ENCODE measurements around the gene OR51D1. TPM values are rescaled to one million over a fixed set of nuclear protein-coding genes. Genes with fewer than 3 reads are reported as not detected.

Gene OR51D1
- total RNA-seq, 1 experiment from 2014 or later = not detected

DNA sequence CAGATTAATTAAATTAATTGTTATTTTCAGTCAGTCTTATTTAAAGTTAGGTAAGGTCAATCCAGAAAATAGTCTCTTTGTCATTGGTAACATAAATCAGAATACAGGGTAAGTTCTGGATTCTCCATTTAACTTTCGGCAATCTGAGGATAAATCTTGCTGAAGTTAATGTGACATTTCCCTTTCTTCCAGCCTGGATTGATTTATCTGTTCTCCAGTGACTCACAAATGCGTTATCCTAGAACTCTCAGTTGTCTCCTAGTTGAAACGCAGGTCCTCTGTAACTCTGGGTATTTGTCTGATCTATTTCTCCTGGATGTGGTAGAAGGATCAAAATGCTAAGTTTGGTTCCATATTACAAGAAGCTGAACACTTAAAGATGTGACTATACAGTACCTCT lies 27.5 kb downstream of the OR51D1 start:
- H4K5ac ChIP-seq (ENCODE audit: insufficient read length, low read depth, low read length) = no peak overlapping the region
- H4K20me1 ChIP-seq (ENCODE audit: control insufficient read depth, insufficient read depth, insufficient read length) = no peaks in the 10 kb centered on the region
- H2BK5ac ChIP-seq (ENCODE audit: insufficient read length, low read length) = no peak overlapping the region
- H3K4me1 ChIP-seq (ENCODE audit: insufficient read depth, low read length) = no peaks in the 10 kb centered on the region
- H4K8ac ChIP-seq (replicated peaks; ENCODE audit: insufficient read length, low read depth, low read length) = no peak overlapping the region
- no peaks in the 10 kb centered on the region for H3K9me3 Mint-ChIP-seq
- no peak overlapping the region for H2BK120ac ChIP-seq (ENCODE audit: low read depth, low read length, poor library complexity, severe bottlenecking)
- no peak overlapping the region for H3K56ac ChIP-seq (ENCODE audit: insufficient read length, low read depth, low read length)
- H2BK12ac ChIP-seq (ENCODE audit: insufficient read length, low read depth, low read length) = no peak overlapping the region
- H2BK20ac ChIP-seq (ENCODE audit: low read depth, low read length, poor library complexity, severe bottlenecking) = no peak overlapping the region
- H4K91ac ChIP-seq (ENCODE audit: insufficient read length, low read depth, low read length) = no peak overlapping the region
- H3K27me3 Mint-ChIP-seq (ENCODE audit: low read depth) = no peaks in the 10 kb centered on the region; the same call in 1 of the 2 replicates
- no peak overlapping the region for H3K9ac ChIP-seq (ENCODE audit: extremely low read depth, insufficient read length, low read length)
- no peak overlapping the region for H2AFZ ChIP-seq (ENCODE audit: low read length)
- no peaks in the 10 kb centered on the region for H3K79me1 ChIP-seq (ENCODE audit: insufficient read depth, low read depth, low read length, poor library complexity, severe bottlenecking)
- no peak overlapping the region for H3K27ac ChIP-seq (ENCODE audit: insufficient read length, low read depth, low read length)
- H3K9me3 ChIP-seq (ENCODE audit: control insufficient read depth, low read depth, low read length) = no peaks in the 10 kb centered on the region
- no peak overlapping the region for H3K27ac Mint-ChIP-seq
- no peak overlapping the region for H3K18ac ChIP-seq (ENCODE audit: insufficient read length, low read depth, low read length)
- no peaks in the 10 kb centered on the region for H3K79me2 ChIP-seq (ENCODE audit: insufficient read depth, low read length)
- H3K4ac ChIP-seq (ENCODE audit: low read depth, low read length) = no peak overlapping the region
- H3K14ac ChIP-seq (ENCODE audit: insufficient read depth, low read length) = no peak overlapping the region
- H3K23me2 ChIP-seq (ENCODE audit: insufficient read length, low read depth, low read length, poor library complexity, severe bottlenecking) = no peaks in the 10 kb centered on the region
- H2AK5ac ChIP-seq (ENCODE audit: insufficient read length, low read length) = no peak overlapping the region
- TF ChIP-seq, protein P1, sequence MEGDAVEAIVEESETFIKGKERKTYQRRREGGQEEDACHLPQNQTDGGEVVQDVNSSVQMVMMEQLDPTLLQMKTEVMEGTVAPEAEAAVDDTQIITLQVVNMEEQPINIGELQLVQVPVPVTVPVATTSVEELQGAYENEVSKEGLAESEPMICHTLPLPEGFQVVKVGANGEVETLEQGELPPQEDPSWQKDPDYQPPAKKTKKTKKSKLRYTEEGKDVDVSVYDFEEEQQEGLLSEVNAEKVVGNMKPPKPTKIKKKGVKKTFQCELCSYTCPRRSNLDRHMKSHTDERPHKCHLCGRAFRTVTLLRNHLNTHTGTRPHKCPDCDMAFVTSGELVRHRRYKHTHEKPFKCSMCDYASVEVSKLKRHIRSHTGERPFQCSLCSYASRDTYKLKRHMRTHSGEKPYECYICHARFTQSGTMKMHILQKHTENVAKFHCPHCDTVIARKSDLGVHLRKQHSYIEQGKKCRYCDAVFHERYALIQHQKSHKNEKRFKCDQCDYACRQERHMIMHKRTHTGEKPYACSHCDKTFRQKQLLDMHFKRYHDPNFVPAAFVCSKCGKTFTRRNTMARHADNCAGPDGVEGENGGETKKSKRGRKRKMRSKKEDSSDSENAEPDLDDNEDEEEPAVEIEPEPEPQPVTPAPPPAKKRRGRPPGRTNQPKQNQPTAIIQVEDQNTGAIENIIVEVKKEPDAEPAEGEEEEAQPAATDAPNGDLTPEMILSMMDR (conservative IDR thresholded peaks at IDR 0.05) = no peak
- H2BK15ac ChIP-seq (ENCODE audit: low read depth, low read length) = no peak overlapping the region
- no peaks in the 10 kb centered on the region for H3K27me3 ChIP-seq (ENCODE audit: insufficient read depth, low read length)
- no peaks in the 10 kb centered on the region for H3K4me1 Mint-ChIP-seq
- no CpG with 5 or more reads among the region's 3 CpGs for WGBS (ENCODE audit: extremely low coverage, insufficient read length, low lambda C conversion rate)
- no peak overlapping the region for H3K4me2 ChIP-seq (ENCODE audit: insufficient read depth, insufficient read length, low read length)
- no peak overlapping the region for H3T11ph ChIP-seq (ENCODE audit: low read length)
- no peak overlapping the region for H3K23ac ChIP-seq (ENCODE audit: insufficient read length, low read depth, low read length)
- no peak for DNase-seq
- no peaks in the 10 kb centered on the region for H3K36me3 Mint-ChIP-seq (ENCODE audit: insufficient read depth in 1 of 3, low read depth in 3 of 3)
- H3K4me3 Mint-ChIP-seq = no peak overlapping the region
